HG02938 (cell line): ENCODE measurements around the gene ITIH3.
"Not testable (repeated sequence)": the region's sequence is repeated elsewhere in the genome, so short reads cannot be mapped to it uniquely, and the experiment has no call there.

Experiments used
- ATAC-seq: cut with Tn5 transposase; IDR thresholded peaks from one replicate; pipeline ENCODE4 v1.9.1; 2021; ENCODE audit warnings: mild to moderate bottlenecking, moderate library complexity; ENCODE audit not compliant: unreplicated experiment

Gene ITIH3, protein sequence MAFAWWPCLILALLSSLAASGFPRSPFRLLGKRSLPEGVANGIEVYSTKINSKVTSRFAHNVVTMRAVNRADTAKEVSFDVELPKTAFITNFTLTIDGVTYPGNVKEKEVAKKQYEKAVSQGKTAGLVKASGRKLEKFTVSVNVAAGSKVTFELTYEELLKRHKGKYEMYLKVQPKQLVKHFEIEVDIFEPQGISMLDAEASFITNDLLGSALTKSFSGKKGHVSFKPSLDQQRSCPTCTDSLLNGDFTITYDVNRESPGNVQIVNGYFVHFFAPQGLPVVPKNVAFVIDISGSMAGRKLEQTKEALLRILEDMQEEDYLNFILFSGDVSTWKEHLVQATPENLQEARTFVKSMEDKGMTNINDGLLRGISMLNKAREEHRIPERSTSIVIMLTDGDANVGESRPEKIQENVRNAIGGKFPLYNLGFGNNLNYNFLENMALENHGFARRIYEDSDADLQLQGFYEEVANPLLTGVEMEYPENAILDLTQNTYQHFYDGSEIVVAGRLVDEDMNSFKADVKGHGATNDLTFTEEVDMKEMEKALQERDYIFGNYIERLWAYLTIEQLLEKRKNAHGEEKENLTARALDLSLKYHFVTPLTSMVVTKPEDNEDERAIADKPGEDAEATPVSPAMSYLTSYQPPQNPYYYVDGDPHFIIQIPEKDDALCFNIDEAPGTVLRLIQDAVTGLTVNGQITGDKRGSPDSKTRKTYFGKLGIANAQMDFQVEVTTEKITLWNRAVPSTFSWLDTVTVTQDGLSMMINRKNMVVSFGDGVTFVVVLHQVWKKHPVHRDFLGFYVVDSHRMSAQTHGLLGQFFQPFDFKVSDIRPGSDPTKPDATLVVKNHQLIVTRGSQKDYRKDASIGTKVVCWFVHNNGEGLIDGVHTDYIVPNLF

GRCh38 chr3:52794612-52795099 lies at the start of gene ITIH3:
ITIH3 (plus strand) TSS chr3:52794796; CDS start chr3:52794804, 8 bp downstream.
- no peak for ATAC-seq

DNA sequence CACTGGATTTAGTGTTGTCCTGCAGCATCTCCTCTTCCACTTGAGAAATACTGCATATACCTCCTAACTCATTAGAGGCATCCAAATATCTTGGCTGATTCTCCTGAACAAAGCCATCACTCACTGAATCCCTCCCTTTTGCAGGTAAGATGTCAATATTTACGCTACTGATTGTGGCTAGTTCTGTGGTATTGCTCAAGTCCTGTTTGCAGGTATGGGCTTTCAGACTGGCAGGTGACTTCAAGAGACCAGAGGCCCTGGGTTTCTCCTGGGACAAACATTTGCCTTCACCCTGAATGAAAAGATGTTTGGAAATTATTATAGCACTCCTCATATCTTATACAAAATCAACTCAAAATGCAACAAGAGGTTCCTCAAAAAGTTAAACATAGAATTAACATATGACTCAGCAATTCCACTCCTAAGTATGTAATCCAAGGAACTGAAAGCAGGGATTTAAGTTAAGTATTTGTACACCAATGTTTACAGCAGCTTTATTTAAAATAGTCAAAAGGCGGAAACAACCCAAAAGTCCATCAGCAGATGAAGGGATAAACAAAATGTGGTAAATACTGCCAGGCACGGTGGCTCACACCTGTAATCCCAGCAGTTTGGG lies 42.4 kb upstream of the ITIH3 start:
- no peak for ATAC-seq

DNA sequence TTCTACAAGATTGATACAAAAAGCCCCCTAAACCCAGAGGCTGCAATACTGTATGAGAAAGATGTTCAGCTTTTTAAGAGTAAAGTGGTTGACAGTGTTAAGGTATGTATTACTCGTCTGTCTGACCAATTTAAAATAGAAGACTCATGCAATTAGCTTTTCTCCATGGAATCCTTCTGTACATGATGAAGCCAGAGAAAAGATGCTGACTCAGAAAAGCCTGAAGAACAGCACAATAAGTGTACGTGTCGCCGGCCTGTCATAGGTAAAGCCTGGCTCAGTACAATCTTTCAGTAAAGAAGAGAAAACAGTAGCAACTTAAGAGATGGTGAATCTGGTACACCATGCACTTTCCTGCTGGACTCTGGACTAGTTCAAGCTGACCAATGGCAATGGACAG lies 40.2 kb upstream of the ITIH3 start:
- ATAC-seq = no peak

DNA sequence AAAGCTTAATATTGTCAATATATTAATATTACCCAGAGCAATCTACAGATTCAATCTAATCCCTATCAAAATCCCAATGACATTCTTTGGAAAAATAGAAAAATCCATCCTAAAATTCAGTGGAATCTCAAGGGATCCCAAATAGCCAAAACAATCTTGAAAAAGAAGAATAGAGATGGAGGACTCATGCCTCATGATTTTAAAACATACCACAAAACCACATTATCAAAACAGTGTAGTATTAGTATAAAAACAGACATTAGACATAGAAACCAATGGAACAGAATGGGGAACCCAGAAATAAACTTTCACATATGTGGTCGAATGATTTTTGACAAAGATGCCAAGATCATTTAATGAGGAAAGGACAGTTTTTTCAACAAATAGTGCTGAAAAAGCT lies 38.5 kb upstream of the ITIH3 start:
- ATAC-seq = no peak

- no peak for ATAC-seq
Observed at GRCh38 chr3:52763466-52763865, 31.1 kb upstream of the ITIH3 start.

- ATAC-seq = no peak
Observed at GRCh38 chr3:52769786-52770455, 24.7 kb upstream of the ITIH3 start.

GRCh38 chr3:52770496-52771333 lies 23.9 kb upstream of the ITIH3 start, which contains the start of gene NEK4:
NEK4 (minus strand) TSS chr3:52770940; CDS start chr3:52770746, 194 bp downstream.
- peak; percentile 87 for ATAC-seq

- ATAC-seq = no peak
Observed at GRCh38 chr3:52771334-52771681, 23.3 kb upstream of the ITIH3 start.

GRCh38 chr3:52771702-52772101 lies 22.9 kb upstream of the ITIH3 start:
- ATAC-seq = no peak

DNA sequence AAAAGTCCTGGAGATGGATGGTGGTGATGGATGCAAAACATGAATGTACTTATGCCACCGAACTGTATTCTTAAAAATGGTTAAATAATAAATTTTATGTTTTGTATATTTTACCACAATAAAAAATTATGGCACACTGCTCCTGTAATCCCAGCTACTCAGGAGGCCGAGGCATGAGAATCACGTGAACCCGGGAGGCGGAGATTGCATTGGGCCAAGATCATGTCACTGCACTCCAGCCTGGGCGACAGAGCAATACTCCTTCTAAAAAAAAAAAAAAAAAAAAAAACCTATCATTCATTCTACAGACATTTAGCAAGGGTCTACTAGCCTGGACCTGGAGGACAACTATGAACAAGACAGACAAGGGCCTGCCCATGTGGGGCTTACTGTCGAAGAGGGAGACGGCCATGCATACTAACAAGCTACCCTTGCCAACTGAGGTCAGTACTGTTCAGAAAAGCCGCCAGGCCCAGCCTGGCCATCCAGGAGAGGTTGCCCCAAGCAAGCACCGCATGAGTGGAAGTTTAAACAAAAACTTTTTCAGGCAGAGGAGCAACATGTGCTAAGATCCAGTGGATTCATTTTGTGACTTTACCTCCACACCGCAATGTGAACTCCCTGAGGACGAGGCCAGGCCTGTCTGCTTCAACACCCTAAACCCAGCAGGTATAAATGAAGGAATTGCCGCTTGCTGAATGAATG lies 21.1 kb upstream of the ITIH3 start:
- ATAC-seq = no peak

- no peak for ATAC-seq
Observed at GRCh38 chr3:52774066-52774713, 20.4 kb upstream of the ITIH3 start.

GRCh38 chr3:52774901-52775864 lies 19.4 kb upstream of the ITIH3 start:
- ATAC-seq = no peak

- no peak for ATAC-seq
Observed at GRCh38 chr3:52775877-52776276, 18.7 kb upstream of the ITIH3 start.

- not testable (repeated sequence) for ATAC-seq
Observed at GRCh38 chr3:52776486-52776885, 18.1 kb upstream of the ITIH3 start.

DNA sequence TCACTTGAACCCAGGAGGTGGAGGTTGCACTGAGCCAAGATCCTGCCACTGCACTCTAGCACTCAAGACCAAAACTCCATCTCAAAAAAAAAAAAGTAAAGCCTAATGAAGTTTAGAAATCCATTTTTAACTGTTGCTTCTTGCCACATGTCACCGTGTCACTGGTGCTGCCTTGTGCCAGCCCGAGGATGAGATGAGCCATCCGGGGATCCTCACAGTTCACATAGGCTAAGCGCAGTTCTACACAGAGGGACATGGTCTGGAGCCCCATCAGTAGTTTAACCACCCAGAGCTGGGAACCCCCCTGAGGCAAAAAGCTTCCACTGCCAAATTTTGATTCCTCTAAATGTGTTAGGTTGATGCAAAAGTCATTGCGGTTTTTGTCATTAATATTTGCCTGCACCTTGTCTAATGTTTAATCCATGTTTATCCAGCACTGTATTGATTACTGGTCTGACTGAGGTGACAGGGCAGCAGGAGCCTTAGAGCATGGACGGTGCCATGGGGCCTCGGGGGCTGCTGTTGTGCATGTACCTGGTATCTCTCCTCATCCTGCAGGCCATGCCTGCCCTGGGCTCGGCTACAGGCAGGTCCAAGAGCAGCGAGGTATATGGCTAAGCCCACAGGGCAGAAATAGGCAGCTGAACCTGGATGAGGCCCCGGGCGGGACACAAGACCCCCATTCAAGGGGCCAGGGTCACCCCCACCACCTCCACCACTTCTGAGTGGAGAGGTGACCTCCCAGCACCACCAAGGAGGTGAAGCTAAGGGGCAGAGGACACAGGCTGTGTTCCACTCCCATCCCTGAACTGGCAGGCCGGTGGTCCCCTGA lies 17.3 kb upstream of the ITIH3 start, which contains the start of gene ITIH1:
Gene ITIH1, plus strand, starts transcription at position 473 of the 832 bp plus-strand sequence. Its CDS starts 17 bp downstream, at position 490.
- ATAC-seq = no peak

DNA sequence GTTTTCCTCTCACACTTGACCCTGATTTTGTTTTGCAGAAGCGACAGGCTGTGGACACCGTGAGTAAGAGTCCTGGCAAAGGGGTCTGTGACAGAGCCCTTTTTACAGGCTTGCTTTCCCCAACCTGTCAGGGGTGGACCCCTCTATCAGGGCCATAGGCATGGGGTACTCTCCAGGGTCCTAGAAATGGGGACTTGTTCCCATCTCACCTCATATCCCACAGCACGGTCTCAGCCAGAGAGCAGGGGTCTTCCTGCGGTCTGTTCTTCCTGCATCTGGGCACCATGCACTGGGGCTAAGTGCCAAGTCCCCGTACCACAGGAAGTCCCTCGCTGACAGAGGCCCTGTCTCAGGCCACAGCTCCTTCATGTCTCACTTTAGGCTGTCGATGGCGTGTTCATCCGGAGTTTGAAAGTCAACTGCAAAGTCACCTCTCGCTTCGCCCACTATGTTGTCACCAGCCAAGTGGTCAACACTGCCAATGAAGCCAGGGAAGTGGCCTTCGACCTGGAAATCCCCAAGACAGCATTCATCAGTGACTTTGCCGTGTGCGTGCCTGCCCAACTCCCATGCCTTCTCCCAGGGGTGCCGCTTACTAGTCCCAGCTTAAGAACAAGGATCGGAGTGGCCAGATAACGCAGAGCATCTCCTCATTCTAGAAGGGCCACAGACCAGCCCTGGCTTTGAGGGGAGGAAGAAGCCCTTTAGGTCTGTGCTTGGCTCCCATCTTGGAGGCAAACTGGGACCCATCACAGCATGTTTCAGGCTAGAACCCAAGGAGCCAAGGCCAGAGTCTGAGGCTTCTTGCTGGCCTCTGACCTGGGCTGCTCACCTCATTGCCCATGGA lies 16.4 kb upstream of the ITIH3 start:
- no peak for ATAC-seq
